H1 (cell line): ENCODE results near the gene GPX5. TPM values are rescaled to one million over a fixed set of nuclear protein-coding genes. Genes with fewer than 3 reads are reported as not detected.

Experiments
- CTCF ChIA-PET: fragments of 300-600 bp; sonication (Branson Sonifier 250); formaldehyde crosslinking; loops from one replicate; lab custom pipeline; 2021; ENCODE audit not compliant: partially characterized antibody; lab: Charles Lee
- POLR2A ChIA-PET: fragments of 300-600 bp; sonication (Branson Sonifier 250); formaldehyde crosslinking; loops from one replicate; lab custom pipeline; 2021; ENCODE audit warnings: inconsistent platforms; ENCODE audit not compliant: partially characterized antibody; lab: Charles Lee
- DNase-seq, 2 experiments: peaks; one replicate each; pipeline versions ENCODE4 v3.0.0 to v3.0.0-alpha.2; 2010 to 2022; ENCODE audit warnings: low spot score in 2 of 2, low read depth in 1 of 2, mixed read lengths in 1 of 2
- FAIRE-seq: peaks from 2 replicates; lab custom pipeline; 2011; peaks lifted over from hg19 to GRCh38; lab: Jason Lieb, UNC
- H2AFZ ChIP-seq: 2 replicates; pipeline ENCODE4 v1.8.1; 2012; ENCODE audit warnings: low read length, inconsistent platforms
- H2AK5ac ChIP-seq: 2 replicates; pipeline ENCODE4 v1.6.1; 2013; ENCODE audit warnings: low read depth, low read length
- H2BK120ac ChIP-seq: replicated peaks from 2 replicates; pipeline ENCODE3; 2013; ENCODE audit warnings: low read depth, low read length, inconsistent platforms
- H2BK12ac ChIP-seq: 2 replicates; pipeline ENCODE4 v1.6.1; 2013; ENCODE audit warnings: low read depth, low read length
- H2BK15ac ChIP-seq: 2 replicates; pipeline ENCODE4 v1.6.1; 2013; ENCODE audit warnings: low read length
- H2BK20ac ChIP-seq: 2 replicates; pipeline ENCODE4 v1.6.1; 2013; ENCODE audit warnings: low read length
- H2BK5ac ChIP-seq: 2 replicates; pipeline ENCODE4 v1.6.1; 2013; ENCODE audit warnings: low read depth, low read length
- H3K14ac ChIP-seq: 2 replicates; pipeline ENCODE4 v1.6.1; 2013; ENCODE audit warnings: inconsistent platforms; ENCODE audit not compliant: insufficient read length
- H3K18ac ChIP-seq: 2 replicates; pipeline ENCODE4 v1.6.1; 2013; ENCODE audit warnings: low read length; ENCODE audit errors: extremely low read depth
- H3K23ac ChIP-seq: 2 replicates; pipeline ENCODE4 v1.6.1; 2013; ENCODE audit warnings: inconsistent platforms; ENCODE audit not compliant: insufficient read length
- H3K23me2 ChIP-seq: 2 replicates; pipeline ENCODE4 v1.6.1; 2013; ENCODE audit warnings: low read depth, low read length
- H3K27ac ChIP-seq: 2 replicates; pipeline ENCODE4 v1.6.1; 2011; ENCODE audit warnings: low read depth, low read length, inconsistent platforms
- H3K27me3 ChIP-seq, 4 experiments: replicated peaks in 1 of 4; 1 replicate in 1 of 4; 2 replicates in 3 of 4; pipeline versions ENCODE4 v1.6.1 to v1.8.1; 2011 to 2013; ENCODE audit warnings: low read length in 3 of 4, mild to moderate bottlenecking in 3 of 4, inconsistent platforms in 2 of 4, mixed read lengths in 2 of 4, moderate library complexity in 1 of 4; ENCODE audit not compliant: control insufficient read depth in 3 of 4, insufficient read depth in 3 of 4; ENCODE audit errors: extremely low read depth in 1 of 4
- H3K36me3 ChIP-seq, 4 experiments: 2 replicates each; pipeline versions ENCODE4 v1.6.1 to v1.8.1; 2011 to 2013; ENCODE audit warnings: mild to moderate bottlenecking in 4 of 4, low read length in 3 of 4, moderate library complexity in 2 of 4, control low read depth in 1 of 4, inconsistent platforms in 1 of 4; ENCODE audit not compliant: insufficient read depth in 4 of 4, control insufficient read depth in 2 of 4
- H3K4ac ChIP-seq: replicated peaks from 2 replicates; pipeline ENCODE3; 2013; ENCODE audit warnings: low read length, low read depth, mixed read lengths, inconsistent platforms; ENCODE audit not compliant: insufficient read length
- H3K4me1 ChIP-seq, 4 experiments: replicated peaks in 1 of 4; 1 replicate in 1 of 4; 2 replicates in 3 of 4; pipeline versions ENCODE4 v1.6.1 to v1.8.1; 2011 to 2013; ENCODE audit warnings: low read length in 3 of 4, inconsistent platforms in 2 of 4, mixed read lengths in 1 of 4; ENCODE audit not compliant: insufficient read depth in 4 of 4, control insufficient read depth in 3 of 4
- H3K4me2 ChIP-seq, 2 experiments: 2 replicates each; pipeline versions ENCODE4 v1.6.1 to v1.8.1; 2011 to 2013; ENCODE audit warnings: low read depth in 2 of 2, low read length in 2 of 2, control low read depth in 1 of 2, inconsistent platforms in 1 of 2, mild to moderate bottlenecking in 1 of 2; ENCODE audit not compliant: insufficient read depth in 1 of 2
- H3K4me3 ChIP-seq, 4 experiments: fragments of 200-600, 300-600 bp in 1 of 4; sonication (generic), shearing (Covaris generic), sonication (Bioruptor Twin) in 1 of 4; 2 replicates each; pipeline versions ENCODE4 v1.5.1 to v1.8.1; 2011 to 2016; ENCODE audit warnings: low read length in 4 of 4, low read depth in 3 of 4, control low read depth in 2 of 4, inconsistent platforms in 2 of 4, mild to moderate bottlenecking in 2 of 4, mixed read lengths in 1 of 4, moderate library complexity in 1 of 4; ENCODE audit not compliant: insufficient read depth in 2 of 4; ENCODE audit errors: extremely low read depth in 1 of 4
- H3K56ac ChIP-seq: replicated peaks from 2 replicates; pipeline ENCODE3; 2013; ENCODE audit warnings: low read depth, mild to moderate bottlenecking, mixed read lengths, low read length, inconsistent platforms; ENCODE audit not compliant: insufficient read length
- H3K79me1 ChIP-seq: 2 replicates; pipeline ENCODE4 v1.6.1; 2013; ENCODE audit warnings: low read depth, low read length, control low read depth
- H3K79me2 ChIP-seq, 2 experiments: 2 replicates each; pipeline versions ENCODE4 v1.6.1 to v1.8.1; 2012 to 2013; ENCODE audit warnings: low read length in 2 of 2, mild to moderate bottlenecking in 2 of 2, inconsistent platforms in 1 of 2; ENCODE audit not compliant: insufficient read depth in 2 of 2, control insufficient read depth in 1 of 2
- H3K9ac ChIP-seq, 4 experiments: replicated peaks in 1 of 4; 1 replicate in 1 of 4; 2 replicates in 3 of 4; pipeline versions ENCODE4 v1.6.1 to v1.8.1; 2011 to 2013; ENCODE audit warnings: low read depth in 3 of 4, low read length in 3 of 4, control low read depth in 2 of 4, mild to moderate bottlenecking in 2 of 4, moderate library complexity in 2 of 4, inconsistent platforms in 1 of 4; ENCODE audit errors: extremely low read depth in 1 of 4
- H3K9me3 ChIP-seq, 2 experiments: 2 replicates each; pipeline versions ENCODE4 v1.6.1 to v1.8.1; 2012 to 2013; ENCODE audit warnings: mild to moderate bottlenecking in 2 of 2, moderate library complexity in 2 of 2, control low read depth in 1 of 2, inconsistent platforms in 1 of 2, low read depth in 1 of 2, low read length in 1 of 2, mixed read lengths in 1 of 2; ENCODE audit not compliant: insufficient read depth in 2 of 2
- H4K20me1 ChIP-seq, 2 experiments: replicated peaks in 1 of 2; 2 replicates each; pipeline versions ENCODE3 to v1.8.1; 2011 to 2013; ENCODE audit warnings: inconsistent platforms in 2 of 2, low read length in 2 of 2, mild to moderate bottlenecking in 1 of 2; ENCODE audit not compliant: insufficient read depth in 2 of 2, control insufficient read depth in 1 of 2
- H4K5ac ChIP-seq: 2 replicates; pipeline ENCODE4 v1.6.1; 2013; ENCODE audit warnings: low read length, low read depth, mixed read lengths, inconsistent platforms; ENCODE audit not compliant: insufficient read length
- H4K8ac ChIP-seq: 2 replicates; pipeline ENCODE4 v1.8.0; 2013; ENCODE audit warnings: mild to moderate bottlenecking, moderate library complexity, low read length, inconsistent platforms; ENCODE audit not compliant: insufficient read depth; ENCODE audit errors: extremely low read depth
- H4K91ac ChIP-seq: replicated peaks from 2 replicates; pipeline ENCODE3; 2013; ENCODE audit warnings: low read length, mixed read lengths, inconsistent platforms; ENCODE audit not compliant: insufficient read length
- ATF3 ChIP-seq: IDR thresholded peaks from 2 replicates; pipeline ENCODE4 v1.6.1; 2011; ENCODE audit warnings: low read depth, mild to moderate bottlenecking, low read length; ENCODE audit not compliant: insufficient read depth
- CREB1 ChIP-seq: IDR thresholded peaks from 2 replicates; pipeline ENCODE4 v1.6.1; 2012; ENCODE audit warnings: inconsistent platforms
- SIX5 ChIP-seq: IDR thresholded peaks from 2 replicates; pipeline ENCODE4 v1.6.1; 2011; ENCODE audit warnings: mild to moderate bottlenecking, low read depth, low read length
- SUZ12 ChIP-seq: fragments of 200-600 bp; sonication (generic); IDR thresholded peaks from 2 replicates; pipeline ENCODE4 v1.6.1; 2012; ENCODE audit warnings: mild to moderate bottlenecking, inconsistent platforms, low read length, moderate library complexity, mixed read lengths
- TAF1 ChIP-seq: IDR thresholded peaks from 2 replicates; pipeline ENCODE4 v1.6.1; 2011; ENCODE audit warnings: mild to moderate bottlenecking, low read depth, low read length
- ZNF274 ChIP-seq: IDR thresholded peaks from 2 replicates; pipeline ENCODE4 v1.7.0; 2012; ENCODE audit warnings: low read length, borderline replicate concordance; ENCODE audit errors: extremely low read depth
- WGBS, 2 experiments: shearing (Covaris generic) in 1 of 2; methylation state at CpG; one replicate each; pipeline versions ENCODE4 v1.1.6 to v1.1.7; 2013 to 2015; ENCODE audit warnings: low lambda C conversion rate in 2 of 2, mixed read lengths in 2 of 2, inconsistent platforms in 1 of 2, low coverage in 1 of 2, missing lambda C conversion rate in 1 of 2; ENCODE audit not compliant: insufficient replicate concordance in 2 of 2, insufficient coverage in 1 of 2, insufficient read length in 1 of 2; ENCODE audit errors: extremely low coverage in 1 of 2, missing lambda C conversion rate in 1 of 2; 5-methylcytosine and 5-hydroxymethylcytosine counted together
- polyA plus RNA-seq, 7 experiments: library from polyadenylated mRNA; depleted of rRNA in 3 of 7; stranded (reverse) in 5 of 7; unstranded in 2 of 7; fragments of >200 nt in 5 of 7; fragments of 200-250 nt in 2 of 7; gene quantifications; 1 replicate in 5 of 7; 2 replicates in 1 of 7; 4 replicates in 1 of 7; pipeline versions ENCODE4 v1.2.1 to v1.2.3, GENCODE V29; 2011 to 2013; ENCODE audit warnings: missing spikeins in 2 of 7, mixed read lengths in 2 of 7
- total RNA-seq: library from RNA; stranded (reverse); fragmentation: NEBNext Ultra II Directional; extraction: Animal tissue kit (Norgen Biotek cat#: 25700); gene quantifications from 2 replicates; pipeline ENCODE4 v1.2.1, GENCODE V29; 2021

The GPX5 gene
- total and polyA plus RNA-seq, 2 of the 8 experiments (the other 6 are each of a cell fraction or from before 2014, with no cell fraction given), result 0.08 TPM; not detected in 1

- no peak overlapping the region for H3K9ac ChIP-seq
- POLR2A ChIA-PET, result interaction anchor here (0.5 to 1.0 kb wide), 2 partner anchors 111 to 784 kb away, joined by 3 to 4 read pairs; no protein-coding TSS in a partner anchor
- no peak overlapping the region for H3K27ac ChIP-seq
- CTCF ChIA-PET, result interaction anchor here (0.7 to 2.5 kb wide), 9 partner anchors 11 to 145 kb away, joined by 3 to 6 read pairs (median 3); no protein-coding TSS in a partner anchor
- H2AK5ac ChIP-seq, result no peak overlapping the region
- no peak overlapping the region for H2BK20ac ChIP-seq
- WGBS, 2 experiments, result 88% methylated on average over 2 of the region's 2 CpGs; no CpG with 5 or more reads in 1 of the 2 experiments
- H3K36me3 ChIP-seq, result no peaks in the 10 kb centered on the region
- peaks cover 0 to 3% (median 1%) of the 10 kb centered on the region in 4 experiments; a peak in 2 of 7 replicates for H3K4me1 ChIP-seq
- FAIRE-seq, result no peak
- H2BK15ac ChIP-seq, result no peak overlapping the region
- H3K18ac ChIP-seq, result no peak overlapping the region
- H3K79me2 ChIP-seq, result no peaks in the 10 kb centered on the region; a peak in 1 of 4 replicates
- H3K4me2 ChIP-seq, result no peak overlapping the region
- no peak overlapping the region for H2BK5ac ChIP-seq
- no peak overlapping the region for H4K5ac ChIP-seq
- H2BK120ac ChIP-seq, result no peak overlapping the region
- H4K8ac ChIP-seq, result no peak overlapping the region
- H3K4ac ChIP-seq, result no peak overlapping the region
- DNase-seq, result no peak
- H2AFZ ChIP-seq, result no peak overlapping the region
- H3K4me3 ChIP-seq, result no peak overlapping the region
- TF ChIP-seq SIX5, result no peak
- no peak for TF ChIP-seq SUZ12
- no peak for TF ChIP-seq TAF1
- no peak for TF ChIP-seq ATF3
- TF ChIP-seq CREB1, result no peak
- TF ChIP-seq ZNF274, result no peak
- no peaks in the 10 kb centered on the region for H3K79me1 ChIP-seq
- no peak overlapping the region for H3K56ac ChIP-seq
- no peak overlapping the region for H4K91ac ChIP-seq
- H3K14ac ChIP-seq, result no peak overlapping the region
- H2BK12ac ChIP-seq, result no peak overlapping the region
- H3K27me3 ChIP-seq, result no peaks in the 10 kb centered on the region
- no peak overlapping the region for H3K23ac ChIP-seq
- H3K23me2 ChIP-seq, result peaks cover 10% of the 10 kb centered on the region
- no peaks in the 10 kb centered on the region for H3K9me3 ChIP-seq
- no peaks in the 10 kb centered on the region for H4K20me1 ChIP-seq
These were observed 57.8 kb downstream of the GPX5 start for GRCh38 chr6:28583463-28583862.
